ENCODE data around the gene CYP21A2.
"Not testable (repeated sequence)": the region's sequence is repeated elsewhere in the genome, so short reads cannot be mapped to it uniquely, and the experiment has no call there.

The CYP21A2 gene

GRCh38 chr6:32010856-32011530 is 27.2 kb upstream of the CYP21A2 start:
- not testable (repeated sequence) for H3K36me3 ChIP-seq (replicated peaks); DNase-seq

GRCh38 chr6:32012941-32013617 is 25.1 kb upstream of the CYP21A2 start:
- H3K36me3 ChIP-seq (replicated peaks); DNase-seq; H3K4me3 ChIP-seq (ENCODE audit: low read depth, low read length); in situ Hi-C loops (cut with HindIII; ENCODE audit: low pct_ligation_motif_present, low sequenced_read_pairs); H3K27ac ChIP-seq; H3K27me3 ChIP-seq (replicated peaks): not testable (repeated sequence)

More at GRCh38 chr6:32010856-32011530, 27.2 kb upstream of the CYP21A2 start:
- in situ Hi-C loops (cut with HindIII; ENCODE audit: low pct_ligation_motif_present, low sequenced_read_pairs); H3K4me3 ChIP-seq (ENCODE audit: low read depth, low read length); H3K27me3 ChIP-seq (replicated peaks); H3K27ac ChIP-seq: not testable (repeated sequence)

- H3K36me3 ChIP-seq (replicated peaks); in situ Hi-C loops (cut with HindIII; ENCODE audit: low pct_ligation_motif_present, low sequenced_read_pairs): not testable (repeated sequence)
Measured at GRCh38 chr6:32013738-32014137, 24.5 kb upstream of the CYP21A2 start.

DNA sequence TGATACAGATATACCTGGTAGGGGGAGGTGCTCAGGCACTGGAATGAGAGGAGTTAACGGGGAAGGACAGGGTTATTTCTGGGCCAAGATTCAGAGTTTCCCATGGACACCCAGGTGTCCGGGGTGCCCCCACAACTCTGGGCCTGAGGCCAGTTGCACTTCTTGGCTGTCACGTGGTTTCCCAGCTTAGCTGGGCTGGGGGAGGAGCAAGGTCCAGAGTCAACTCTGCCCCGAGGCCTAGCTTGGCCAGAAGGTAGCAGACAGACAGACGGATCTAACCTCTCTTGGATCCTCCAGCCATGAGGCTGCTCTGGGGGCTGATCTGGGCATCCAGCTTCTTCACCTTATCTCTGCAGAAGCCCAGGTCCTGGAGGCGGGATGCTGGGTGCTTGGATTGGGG is 23.7 kb upstream of the CYP21A2 start, which contains the start of gene C4B:
C4B (plus strand) TSS at position 249 of the 400 bp plus-strand sequence; CDS start at position 300, 51 bp downstream.
- H3K4me3 ChIP-seq (ENCODE audit: low read depth, low read length); H3K36me3 ChIP-seq (replicated peaks); DNase-seq; in situ Hi-C loops (cut with HindIII; ENCODE audit: low pct_ligation_motif_present, low sequenced_read_pairs); H3K27ac ChIP-seq; H3K27me3 ChIP-seq (replicated peaks): not testable (repeated sequence)

More at GRCh38 chr6:32013738-32014137, 24.5 kb upstream of the CYP21A2 start:
- H3K27ac ChIP-seq; DNase-seq; H3K4me3 ChIP-seq (ENCODE audit: low read depth, low read length); H3K27me3 ChIP-seq (replicated peaks): not testable (repeated sequence)

DNA sequence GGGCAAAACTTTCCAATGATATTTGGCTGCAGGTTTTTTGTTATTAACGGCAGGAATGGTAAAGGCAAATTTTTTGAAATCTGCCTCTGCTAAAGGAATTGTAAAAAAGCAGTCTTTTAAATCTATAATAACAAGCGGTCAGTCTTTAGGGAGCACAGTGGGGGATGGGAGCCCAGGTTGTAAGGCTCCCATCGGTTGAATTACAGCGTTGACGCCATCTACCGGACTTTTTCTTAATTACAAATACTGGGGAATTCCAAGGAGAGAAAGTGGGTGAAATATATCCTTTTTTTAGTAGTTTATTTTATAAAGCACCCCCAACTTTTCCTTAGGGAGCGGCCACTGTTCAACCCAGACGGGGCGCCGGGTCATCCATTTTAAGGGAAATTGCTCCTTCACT is 16.1 kb upstream of the CYP21A2 start:
- in situ Hi-C loops (cut with HindIII; ENCODE audit: low pct_ligation_motif_present, low sequenced_read_pairs); H3K27ac ChIP-seq; DNase-seq; H3K4me3 ChIP-seq (ENCODE audit: low read depth, low read length); H3K36me3 ChIP-seq (replicated peaks); H3K27me3 ChIP-seq (replicated peaks): not testable (repeated sequence)

DNA sequence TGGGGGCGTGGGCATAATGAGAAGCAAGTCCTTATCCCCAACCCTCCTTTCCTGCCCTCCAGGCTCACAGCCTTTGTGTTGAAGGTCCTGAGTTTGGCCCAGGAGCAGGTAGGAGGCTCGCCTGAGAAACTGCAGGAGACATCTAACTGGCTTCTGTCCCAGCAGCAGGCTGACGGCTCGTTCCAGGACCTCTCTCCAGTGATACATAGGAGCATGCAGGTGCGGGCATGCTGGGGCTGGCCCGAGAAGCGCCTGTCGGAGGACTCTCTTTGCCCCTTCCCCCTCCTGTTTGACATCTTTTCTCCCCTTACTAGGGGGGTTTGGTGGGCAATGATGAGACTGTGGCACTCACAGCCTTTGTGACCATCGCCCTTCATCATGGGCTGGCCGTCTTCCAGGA is 9.6 kb upstream of the CYP21A2 start:
- H3K27ac ChIP-seq; H3K27me3 ChIP-seq (replicated peaks); in situ Hi-C loops (cut with HindIII; ENCODE audit: low pct_ligation_motif_present, low sequenced_read_pairs); H3K36me3 ChIP-seq (replicated peaks); DNase-seq; H3K4me3 ChIP-seq (ENCODE audit: low read depth, low read length): not testable (repeated sequence)

- DNase-seq; in situ Hi-C loops (cut with HindIII; ENCODE audit: low pct_ligation_motif_present, low sequenced_read_pairs); H3K4me3 ChIP-seq (ENCODE audit: low read depth, low read length); H3K27me3 ChIP-seq (replicated peaks); H3K27ac ChIP-seq; H3K36me3 ChIP-seq (replicated peaks): not testable (repeated sequence)
Measured at GRCh38 chr6:32029553-32029952, 8.7 kb upstream of the CYP21A2 start.

DNA sequence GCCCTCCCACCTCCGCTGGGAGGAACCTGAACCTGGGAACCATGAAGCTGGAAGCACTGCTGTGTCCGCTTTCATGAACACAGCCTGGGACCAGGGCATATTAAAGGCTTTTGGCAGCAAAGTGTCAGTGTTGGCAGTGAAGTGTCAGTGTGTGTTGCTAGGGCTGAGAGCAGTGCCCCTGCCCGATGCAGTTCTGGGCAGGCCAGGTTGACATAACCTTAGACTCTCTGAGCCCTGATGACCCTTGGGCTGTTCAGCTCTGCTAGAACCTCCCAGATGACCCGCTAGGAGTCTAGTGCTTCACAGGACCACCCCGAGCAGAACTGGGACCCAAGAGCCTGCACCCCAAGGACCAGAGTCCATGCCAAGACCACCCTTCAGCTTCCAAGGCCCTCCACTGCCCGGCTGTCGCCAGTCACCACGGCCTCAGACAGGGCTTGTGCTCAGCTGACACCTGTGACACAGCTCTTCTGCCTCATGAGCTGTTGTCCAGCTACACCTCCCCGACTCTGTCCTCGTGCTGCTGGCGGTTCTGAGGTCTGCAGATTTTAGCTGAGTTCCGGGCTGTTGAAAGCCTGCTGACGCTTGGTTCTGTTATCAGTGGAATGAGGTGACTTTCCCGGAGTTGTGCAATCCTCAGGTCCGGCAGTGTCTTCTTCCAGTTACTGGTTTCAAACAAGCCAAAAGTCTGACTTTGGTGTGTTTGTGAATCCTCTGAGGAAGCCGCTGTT is 2.8 kb upstream of the CYP21A2 start:
- H3K36me3 ChIP-seq (replicated peaks); H3K27ac ChIP-seq; DNase-seq; in situ Hi-C loops (cut with HindIII; ENCODE audit: low pct_ligation_motif_present, low sequenced_read_pairs); H3K4me3 ChIP-seq (ENCODE audit: low read depth, low read length); H3K27me3 ChIP-seq (replicated peaks): not testable (repeated sequence)

DNA sequence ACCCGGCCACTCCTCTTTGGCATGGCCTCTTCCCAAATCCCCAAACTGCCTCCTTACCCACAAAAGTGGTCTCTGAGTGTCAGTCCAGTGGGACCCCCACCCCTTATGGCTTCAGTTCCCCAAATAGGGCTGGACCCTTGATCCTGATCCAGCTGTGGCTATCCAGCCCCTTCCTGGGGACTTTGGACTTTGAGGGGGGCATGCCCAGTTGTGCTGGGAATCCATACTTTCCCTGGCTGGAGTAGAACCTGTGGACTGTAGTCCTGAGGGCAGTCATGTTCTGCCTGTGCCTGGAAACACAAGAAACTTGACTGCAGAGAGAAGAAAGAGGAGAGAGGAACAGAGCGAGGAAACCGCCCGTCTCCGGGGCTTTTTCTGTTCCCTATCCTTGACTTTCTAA is 1.1 kb upstream of the CYP21A2 start:
- in situ Hi-C loops (cut with HindIII; ENCODE audit: low pct_ligation_motif_present, low sequenced_read_pairs); H3K27me3 ChIP-seq (replicated peaks); H3K27ac ChIP-seq; H3K36me3 ChIP-seq (replicated peaks); DNase-seq; H3K4me3 ChIP-seq (ENCODE audit: low read depth, low read length): not testable (repeated sequence)

DNA sequence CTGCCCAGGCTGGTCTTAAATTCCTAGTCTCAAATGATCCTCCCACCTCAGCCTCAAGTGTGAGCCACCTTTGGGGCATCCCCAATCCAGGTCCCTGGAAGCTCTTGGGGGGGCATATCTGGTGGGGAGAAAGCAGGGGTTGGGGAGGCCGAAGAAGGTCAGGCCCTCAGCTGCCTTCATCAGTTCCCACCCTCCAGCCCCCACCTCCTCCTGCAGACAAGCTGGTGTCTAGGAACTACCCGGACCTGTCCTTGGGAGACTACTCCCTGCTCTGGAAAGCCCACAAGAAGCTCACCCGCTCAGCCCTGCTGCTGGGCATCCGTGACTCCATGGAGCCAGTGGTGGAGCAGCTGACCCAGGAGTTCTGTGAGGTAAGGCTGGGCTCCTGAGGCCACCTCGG is 663 bp downstream of the CYP21A2 start:
- H3K4me3 ChIP-seq (ENCODE audit: low read depth, low read length); DNase-seq; H3K27ac ChIP-seq; H3K36me3 ChIP-seq (replicated peaks); H3K27me3 ChIP-seq (replicated peaks); in situ Hi-C loops (cut with HindIII; ENCODE audit: low pct_ligation_motif_present, low sequenced_read_pairs): not testable (repeated sequence)

DNA sequence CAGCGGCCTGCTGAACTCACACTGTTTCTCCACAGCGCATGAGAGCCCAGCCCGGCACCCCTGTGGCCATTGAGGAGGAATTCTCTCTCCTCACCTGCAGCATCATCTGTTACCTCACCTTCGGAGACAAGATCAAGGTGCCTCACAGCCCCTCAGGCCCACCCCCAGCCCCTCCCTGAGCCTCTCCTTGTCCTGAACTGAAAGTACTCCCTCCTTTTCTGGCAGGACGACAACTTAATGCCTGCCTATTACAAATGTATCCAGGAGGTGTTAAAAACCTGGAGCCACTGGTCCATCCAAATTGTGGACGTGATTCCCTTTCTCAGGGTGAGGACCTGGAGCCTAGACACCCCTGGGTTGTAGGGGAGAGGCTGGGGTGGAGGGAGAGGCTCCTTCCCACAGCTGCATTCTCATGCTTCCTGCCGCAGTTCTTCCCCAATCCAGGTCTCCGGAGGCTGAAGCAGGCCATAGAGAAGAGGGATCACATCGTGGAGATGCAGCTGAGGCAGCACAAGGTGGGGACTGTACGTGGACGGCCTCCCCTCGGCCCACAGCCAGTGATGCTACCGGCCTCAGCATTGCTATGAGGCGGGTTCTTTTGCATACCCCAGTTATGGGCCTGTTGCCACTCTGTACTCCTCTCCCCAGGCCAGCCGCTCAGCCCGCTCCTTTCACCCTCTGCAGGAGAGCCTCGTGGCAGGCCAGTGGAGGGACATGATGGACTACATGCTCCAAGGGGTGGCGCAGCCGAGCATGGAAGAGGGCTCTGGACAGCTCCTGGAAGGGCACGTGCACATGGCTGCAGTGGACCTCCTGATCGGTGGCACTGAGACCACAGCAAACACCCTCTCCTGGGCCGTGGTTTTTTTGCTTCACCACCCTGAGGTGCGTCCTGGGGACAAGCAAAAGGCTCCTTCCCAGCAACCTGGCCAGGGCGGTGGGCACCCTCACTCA is 1.4 kb downstream of the CYP21A2 start:
- H3K36me3 ChIP-seq (replicated peaks); H3K27ac ChIP-seq; H3K4me3 ChIP-seq (ENCODE audit: low read depth, low read length); in situ Hi-C loops (cut with HindIII; ENCODE audit: low pct_ligation_motif_present, low sequenced_read_pairs); DNase-seq; H3K27me3 ChIP-seq (replicated peaks): not testable (repeated sequence)

- in situ Hi-C loops (cut with HindIII; ENCODE audit: low pct_ligation_motif_present, low sequenced_read_pairs); H3K4me3 ChIP-seq (ENCODE audit: low read depth, low read length); H3K36me3 ChIP-seq (replicated peaks); H3K27ac ChIP-seq; DNase-seq; H3K27me3 ChIP-seq (replicated peaks): not testable (repeated sequence)
Measured at GRCh38 chr6:32040299-32041049, 2.3 kb downstream of the CYP21A2 start.

DNA sequence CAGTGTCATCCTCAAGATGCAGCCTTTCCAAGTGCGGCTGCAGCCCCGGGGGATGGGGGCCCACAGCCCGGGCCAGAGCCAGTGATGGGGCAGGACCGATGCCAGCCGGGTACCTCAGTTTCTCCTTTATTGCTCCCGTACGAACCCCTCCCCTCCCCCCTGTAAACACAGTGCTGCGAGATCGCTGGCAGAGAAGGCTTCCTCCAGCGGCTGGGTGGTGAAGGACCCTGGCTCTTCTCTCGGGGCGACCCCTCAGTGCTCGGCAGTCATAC is 2.8 kb downstream of the CYP21A2 start:
- in situ Hi-C loops (cut with HindIII; ENCODE audit: low pct_ligation_motif_present, low sequenced_read_pairs); H3K27ac ChIP-seq; H3K27me3 ChIP-seq (replicated peaks); H3K4me3 ChIP-seq (ENCODE audit: low read depth, low read length); DNase-seq; H3K36me3 ChIP-seq (replicated peaks): not testable (repeated sequence)
